Measurements from ENCODE around the gene PNP.

PNP gene

GRCh38 chr14:20455355-20456300, 13.6 kb upstream of the PNP start:
- no peak for DNase-seq (ENCODE audit: low read depth in 2 of 2)

GRCh38 chr14:20456971-20457370, 12.2 kb upstream of the PNP start:
- no peak for DNase-seq (ENCODE audit: low read depth in 2 of 2)

GRCh38 chr14:20458031-20458789, 11.0 kb upstream of the PNP start:
- no peak for DNase-seq (ENCODE audit: low read depth in 2 of 2)

GRCh38 chr14:20460458-20461224, 8.6 kb upstream of the PNP start:
- DNase-seq (ENCODE audit: low read depth in 2 of 2) = no peak

- DNase-seq (ENCODE audit: low read depth in 2 of 2) = peak; percentile 96 to 97
These were observed 7.7 kb upstream of the PNP start, which contains the start of gene PIP4P1 for GRCh38 chr14:20461225-20462141. TSS of gene PIP4P1 (minus strand) at chr14:20461434. CDS start at chr14:20461325, 109 bp downstream.

- no peak for DNase-seq (ENCODE audit: low read depth in 2 of 2)
These were observed 403 bp upstream of the PNP start for GRCh38 chr14:20468764-20469241.

GRCh38 chr14:20469890-20470602, 840 bp downstream of the PNP start:
- peak; percentile 40 to 55 for DNase-seq (ENCODE audit: low read depth in 2 of 2)

- no peak for DNase-seq (ENCODE audit: low read depth in 2 of 2)
These were observed 1.3 kb downstream of the PNP start for GRCh38 chr14:20470603-20470901.

GRCh38 chr14:20472536-20473169, 3.4 kb downstream of the PNP start:
- DNase-seq (ENCODE audit: low read depth in 2 of 2) = no peak

- DNase-seq (ENCODE audit: low read depth in 2 of 2) = no peak
These were observed 7.6 kb downstream of the PNP start for GRCh38 chr14:20476776-20477175.

GRCh38 chr14:20477211-20477876, 8.1 kb downstream of the PNP start:
- DNase-seq (ENCODE audit: low read depth in 2 of 2) = no peak

- DNase-seq (ENCODE audit: low read depth in 2 of 2) = no peak
These were observed 9.7 kb downstream of the PNP start for GRCh38 chr14:20478894-20479293.

GRCh38 chr14:20482382-20482781, 13.2 kb downstream of the PNP start:
- no peak for DNase-seq (ENCODE audit: low read depth in 2 of 2)

GRCh38 chr14:20485900-20486299, 16.7 kb downstream of the PNP start:
- no peak for DNase-seq (ENCODE audit: low read depth in 2 of 2)

GRCh38 chr14:20486684-20487395, 17.6 kb downstream of the PNP start:
- no peak for DNase-seq (ENCODE audit: low read depth in 2 of 2)

- no peak for DNase-seq (ENCODE audit: low read depth in 2 of 2)
These were observed 18.2 kb downstream of the PNP start for GRCh38 chr14:20487396-20487725.

GRCh38 chr14:20489093-20489994, 20.1 kb downstream of the PNP start:
- no peak for DNase-seq (ENCODE audit: low read depth in 2 of 2)

GRCh38 chr14:20490563-20490962, 21.4 kb downstream of the PNP start:
- DNase-seq (ENCODE audit: low read depth in 2 of 2) = no peak

Data from stimulated activated CD8-positive, alpha-beta memory T cell treated with anti-CD3 and anti-CD28 coated beads, Interleukin-15, amount 100 ng/mL, for 48 hours (primary cell).